ENCODE data around the gene KCNIP4. TPM values are rescaled to one million over a fixed set of nuclear protein-coding genes. Genes with fewer than 3 reads are reported as not detected.

The KCNIP4 gene
- total RNA-seq, 3 donors from 2014 or later (not counting 1 experiment from before 2014, with no cell fraction given), result not detected

GRCh38 chr4:21184788-21185187, 763.8 kb downstream of the KCNIP4 start:
- no peaks in the 10 kb centered on the region for H3K36me3 Mint-ChIP-seq
- DNase-seq, result no peak
- no peak overlapping the region for H3K4me3 Mint-ChIP-seq
- TF ChIP-seq CTCF (IDR thresholded peaks at IDR 0.05), result no peak
- H3K4me1 Mint-ChIP-seq, result no peaks in the 10 kb centered on the region
- no CpG with 5 or more reads among the region's 2 CpGs for WGBS (ENCODE audit: insufficient coverage)
- Histone ChIP-seq H3K27ac (ENCODE audit: low read length) (no peak overlapping the region), H3K27me3 (ENCODE audit: control insufficient read depth, insufficient read depth, low read length) (no peaks in the 10 kb centered on the region), H3K4me1 (ENCODE audit: control insufficient read depth, insufficient read depth, low read length) (no peaks in the 10 kb centered on the region), H3K4me3 (ENCODE audit: low read length) (no peak overlapping the region), H3K36me3 (ENCODE audit: control insufficient read depth, insufficient read depth, low read length) (no peaks in the 10 kb centered on the region), H3K9me3 (ENCODE audit: control insufficient read depth, insufficient read depth, low read length) (no peaks in the 10 kb centered on the region)
- H3K27me3 Mint-ChIP-seq (ENCODE audit: low read depth in 2 of 2), result peaks cover 8 to 10% of the 10 kb centered on the region in 2 donors
- no peak overlapping the region for H3K27ac Mint-ChIP-seq
- no peak for ATAC-seq
- intact Hi-C loops (cut with micrococcal nuclease), result no loop called here
- H3K9me3 Mint-ChIP-seq, result no peaks in the 10 kb centered on the region

- H3K4me1 ChIP-seq (ENCODE audit: control insufficient read depth, insufficient read depth, low read length), result no peaks in the 10 kb centered on the region
- H3K27ac ChIP-seq (ENCODE audit: low read length), result no peak overlapping the region
- Mint-ChIP-seq H3K27ac (no peak overlapping the region), H3K4me3 (no peak overlapping the region), H3K27me3 (ENCODE audit: low read depth in 2 of 2) (peaks cover 15% of the 10 kb centered on the region in 2 donors), H3K4me1 (no peaks in the 10 kb centered on the region), H3K9me3 (peaks cover 0 to 2% of the 10 kb centered on the region in 2 donors), H3K36me3 (no peaks in the 10 kb centered on the region)
- no peak for DNase-seq
- ATAC-seq, result no peak
- H3K27me3 ChIP-seq (ENCODE audit: control insufficient read depth, insufficient read depth, low read length), result no peaks in the 10 kb centered on the region
- intact Hi-C loops (cut with micrococcal nuclease), result no loop called here
- H3K36me3 ChIP-seq (ENCODE audit: control insufficient read depth, insufficient read depth, low read length), result no peaks in the 10 kb centered on the region
- no peak overlapping the region for H3K4me3 ChIP-seq (ENCODE audit: low read length)
- H3K9me3 ChIP-seq (ENCODE audit: control insufficient read depth, insufficient read depth, low read length), result no peaks in the 10 kb centered on the region
- no peak for TF ChIP-seq CTCF (IDR thresholded peaks at IDR 0.05)
Measured at GRCh38 chr4:21181716-21182115, 766.9 kb downstream of the KCNIP4 start.

GRCh38 chr4:21177871-21178270, 770.7 kb downstream of the KCNIP4 start:
- ATAC-seq (no peak), DNase-seq (no peak)
- H3K27me3 Mint-ChIP-seq (ENCODE audit: low read depth in 2 of 2), result peaks cover 5 to 6% of the 10 kb centered on the region in 2 donors
- H3K4me3 ChIP-seq (ENCODE audit: low read length), result no peak overlapping the region
- H3K9me3 ChIP-seq (ENCODE audit: control insufficient read depth, insufficient read depth, low read length), result no peaks in the 10 kb centered on the region
- no peaks in the 10 kb centered on the region for H3K4me1 ChIP-seq (ENCODE audit: control insufficient read depth, insufficient read depth, low read length)
- intact Hi-C loops (cut with micrococcal nuclease), result no loop called here
- no peaks in the 10 kb centered on the region for H3K36me3 Mint-ChIP-seq
- H3K4me1 Mint-ChIP-seq, result no peaks in the 10 kb centered on the region
- H3K27ac ChIP-seq (ENCODE audit: low read length), result no peak overlapping the region
- H3K27me3 ChIP-seq (ENCODE audit: control insufficient read depth, insufficient read depth, low read length), result no peaks in the 10 kb centered on the region
- H3K36me3 ChIP-seq (ENCODE audit: control insufficient read depth, insufficient read depth, low read length), result no peaks in the 10 kb centered on the region
- no peak overlapping the region for H3K27ac Mint-ChIP-seq
- no peak for TF ChIP-seq CTCF (IDR thresholded peaks at IDR 0.05)
- peaks cover 0 to 2% of the 10 kb centered on the region in 2 donors for H3K9me3 Mint-ChIP-seq
- H3K4me3 Mint-ChIP-seq, result no peak overlapping the region

- peaks cover 0 to 2% of the 10 kb centered on the region in 2 donors for H3K9me3 Mint-ChIP-seq
- no peaks in the 10 kb centered on the region for H3K36me3 Mint-ChIP-seq
- no peak overlapping the region for H3K27ac Mint-ChIP-seq
- H3K36me3 ChIP-seq (ENCODE audit: control insufficient read depth, insufficient read depth, low read length), result no peaks in the 10 kb centered on the region
- TF ChIP-seq CTCF (IDR thresholded peaks at IDR 0.05), result no peak
- no peaks in the 10 kb centered on the region for H3K4me1 Mint-ChIP-seq
- ATAC-seq (no peak), DNase-seq (no peak)
- no peak overlapping the region for H3K4me3 Mint-ChIP-seq
- H3K4me1 ChIP-seq (ENCODE audit: control insufficient read depth, insufficient read depth, low read length), result no peaks in the 10 kb centered on the region
- H3K27me3 ChIP-seq (ENCODE audit: control insufficient read depth, insufficient read depth, low read length), result no peaks in the 10 kb centered on the region
- H3K4me3 ChIP-seq (ENCODE audit: low read length), result no peak overlapping the region
- peaks cover 5 to 6% of the 10 kb centered on the region in 2 donors for H3K27me3 Mint-ChIP-seq (ENCODE audit: low read depth in 2 of 2)
- no CpG with 5 or more reads among the region's 1 CpG for WGBS (ENCODE audit: insufficient coverage)
- intact Hi-C loops (cut with micrococcal nuclease), result no loop called here
- no peaks in the 10 kb centered on the region for H3K9me3 ChIP-seq (ENCODE audit: control insufficient read depth, insufficient read depth, low read length)
- H3K27ac ChIP-seq (ENCODE audit: low read length), result no peak overlapping the region
Measured at GRCh38 chr4:21177092-21177491, 771.5 kb downstream of the KCNIP4 start.
